KBM-7 (cell line): Measurements from ENCODE around the gene CD28.
"Not testable (repeated sequence)": the region's sequence is repeated elsewhere in the genome, so short reads cannot be mapped to it uniquely, and the experiment has no call there.

Experiments
- DNase-seq: peaks from one replicate; pipeline ENCODE4 v3.0.0-alpha.2; 2015
- in situ Hi-C: fragments of 300-500 bp; cut with MboI; formaldehyde crosslinking; loops from 2 replicates; pipeline ENCODE4 v1.14.3; 2020; ENCODE audit warnings: low sequenced_read_pairs, low pct_unique_long_range_greater_than_20kb, mixed read lengths

The CD28 gene

DNA sequence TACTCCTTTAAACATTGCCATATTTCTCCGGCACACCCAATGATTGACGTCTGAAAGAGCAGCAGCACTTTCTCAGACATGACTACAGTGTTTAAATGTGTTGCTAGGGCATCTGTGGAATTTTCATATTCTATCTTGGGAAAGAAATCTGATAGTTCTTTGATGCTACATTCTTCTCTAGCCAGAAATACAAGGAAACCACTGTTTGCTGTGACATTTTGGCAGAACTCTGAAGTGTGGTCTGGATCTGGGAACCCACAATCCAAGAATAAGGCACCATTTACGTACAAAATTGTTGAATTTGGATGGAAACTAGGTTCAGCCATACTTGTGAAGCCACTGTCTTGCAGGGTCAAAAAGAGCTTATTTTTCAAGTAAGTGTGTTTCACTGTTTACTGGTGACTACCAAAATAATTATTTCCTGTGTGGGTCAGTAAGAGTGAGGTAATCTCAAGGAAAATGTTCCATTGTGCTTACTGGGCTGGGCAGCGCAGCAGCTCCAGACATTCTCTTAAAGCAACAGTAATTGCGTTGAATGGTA is 21.3 kb upstream of the CD28 start:
- in situ Hi-C loops, result no loop called here
- no peak for DNase-seq

DNA sequence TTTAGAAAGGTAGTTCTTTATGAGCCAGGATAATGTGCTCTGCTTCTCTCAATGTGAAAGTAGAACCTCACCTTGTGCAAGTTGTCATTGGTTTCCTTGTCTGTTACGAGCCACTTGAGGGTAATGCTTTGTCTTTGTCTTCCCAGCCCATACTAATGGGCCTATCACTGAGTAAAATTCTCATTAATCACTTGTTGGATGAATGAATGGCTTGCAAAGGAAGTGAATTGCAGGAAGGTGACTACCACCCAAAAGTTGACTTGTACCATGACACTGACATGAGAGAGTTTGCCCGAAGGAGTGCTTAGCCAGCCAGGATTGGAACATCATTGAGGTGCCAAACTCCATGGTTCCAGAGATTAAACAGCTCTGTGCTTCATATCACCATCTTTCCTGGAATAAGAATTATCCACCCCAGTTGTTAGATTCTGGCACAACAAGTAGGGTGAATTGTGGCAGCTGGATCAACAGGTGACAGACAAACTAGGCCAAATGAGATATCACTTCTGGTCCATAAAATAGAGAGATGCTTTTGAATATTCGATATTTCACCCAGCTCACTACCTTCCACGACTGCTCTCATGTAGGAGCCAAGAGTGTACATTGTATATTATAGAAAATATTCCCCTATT is 20.5 kb upstream of the CD28 start:
- DNase-seq, result no peak
- in situ Hi-C loops, result no loop called here

- no peak for DNase-seq
Observed at GRCh38 chr2:203687165-203687564, 19.3 kb upstream of the CD28 start.

DNA sequence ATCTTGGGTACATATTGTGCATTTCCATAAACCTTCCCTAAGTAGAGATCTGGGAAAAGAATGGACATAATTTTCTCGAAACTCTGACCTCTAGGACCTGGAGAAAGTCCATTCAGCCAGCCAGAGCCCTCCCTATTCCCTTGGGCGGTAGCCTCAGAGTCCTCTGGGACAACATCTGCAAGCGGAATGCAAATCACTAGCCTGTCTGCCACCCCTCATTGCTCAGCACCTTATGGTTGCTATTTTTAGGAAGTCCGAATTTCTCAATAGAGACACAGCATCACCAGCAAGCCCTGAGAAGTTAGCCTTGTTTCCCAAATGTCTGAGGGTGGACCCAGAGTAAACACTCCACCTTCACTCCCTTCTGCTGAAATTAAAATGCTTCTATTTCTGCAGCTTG is 17.6 kb upstream of the CD28 start:
- DNase-seq, result no peak
- in situ Hi-C loops, result no loop called here

More at GRCh38 chr2:203687165-203687564, 19.3 kb upstream of the CD28 start:
- in situ Hi-C loops, result no loop called here

DNA sequence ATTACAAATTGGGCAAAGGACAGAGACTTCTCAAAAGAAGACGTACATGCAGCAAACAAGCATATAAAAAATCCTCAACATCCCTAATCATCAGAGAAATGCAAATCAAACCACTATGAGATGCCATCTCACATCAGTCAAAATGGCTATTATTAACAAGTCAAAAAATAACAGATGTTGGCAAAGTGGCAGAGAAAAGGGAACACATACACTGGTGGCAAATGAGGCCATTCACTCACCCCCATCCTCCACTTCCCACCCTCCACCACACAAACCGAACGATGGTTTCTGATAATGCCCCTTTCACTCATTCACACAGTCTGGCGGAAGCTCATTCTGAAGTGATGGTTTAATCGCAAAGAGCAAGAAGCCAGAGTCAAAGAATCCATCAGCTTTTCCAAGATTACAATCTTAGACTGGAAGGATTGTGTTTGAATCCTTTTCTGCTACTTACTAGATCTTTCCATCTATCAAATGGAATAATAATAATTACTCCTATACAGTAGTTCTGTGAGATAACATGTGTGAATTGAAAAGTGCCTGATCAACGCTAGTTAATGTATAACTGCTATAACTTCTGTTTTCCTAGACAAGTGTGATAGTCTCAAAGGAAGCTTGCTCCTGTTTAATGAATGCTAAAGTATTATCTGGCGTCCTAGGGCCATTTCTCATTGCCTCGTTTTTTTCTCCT is 16.9 kb upstream of the CD28 start:
- in situ Hi-C loops, result no loop called here

DNA sequence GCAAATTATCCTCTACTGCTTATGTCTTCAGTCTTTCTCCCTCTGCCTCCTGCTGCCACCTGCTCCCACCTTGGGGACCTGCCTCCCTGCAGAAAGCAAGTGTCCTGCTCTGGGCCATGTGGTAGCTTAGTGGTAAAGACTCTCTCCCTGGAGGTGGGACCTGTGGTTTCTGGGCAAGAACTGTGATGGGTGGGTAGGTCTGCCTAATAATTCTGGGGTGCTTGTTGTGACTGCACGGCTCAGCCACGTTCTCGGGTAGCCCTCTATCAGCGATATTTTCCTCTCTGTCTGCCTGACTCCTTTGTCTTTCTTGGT is 16.4 kb upstream of the CD28 start:
- no peak for DNase-seq
- in situ Hi-C loops, result no loop called here

More for the DNA sequence above, 16.9 kb upstream of the CD28 start:
- no peak for DNase-seq

- in situ Hi-C loops, result no loop called here
- DNase-seq, result no peak
Observed at GRCh38 chr2:203690441-203691047, 15.9 kb upstream of the CD28 start.

DNA sequence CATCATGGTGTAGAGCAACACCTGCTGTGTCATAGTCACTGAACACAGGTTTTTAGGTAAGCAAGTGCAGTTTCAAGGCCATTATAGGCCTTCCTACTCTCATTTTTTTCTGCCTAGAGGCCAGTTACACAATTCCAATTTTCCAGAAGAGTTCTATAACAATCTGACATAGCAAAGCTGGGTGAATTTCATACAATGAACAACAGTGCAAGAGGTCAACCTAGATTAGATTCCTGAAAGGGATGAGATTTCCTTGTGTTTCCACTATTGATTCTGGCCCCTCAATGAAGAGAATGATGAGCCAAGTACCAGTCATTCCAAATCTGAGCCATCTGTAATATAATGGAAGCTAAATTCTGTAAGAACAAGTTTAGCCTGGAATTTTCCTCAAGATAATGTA is 15.3 kb upstream of the CD28 start:
- in situ Hi-C loops, result no loop called here
- no peak for DNase-seq

GRCh38 chr2:203692031-203692710 is 14.3 kb upstream of the CD28 start:
- no peak for DNase-seq
- in situ Hi-C loops, result no loop called here

DNA sequence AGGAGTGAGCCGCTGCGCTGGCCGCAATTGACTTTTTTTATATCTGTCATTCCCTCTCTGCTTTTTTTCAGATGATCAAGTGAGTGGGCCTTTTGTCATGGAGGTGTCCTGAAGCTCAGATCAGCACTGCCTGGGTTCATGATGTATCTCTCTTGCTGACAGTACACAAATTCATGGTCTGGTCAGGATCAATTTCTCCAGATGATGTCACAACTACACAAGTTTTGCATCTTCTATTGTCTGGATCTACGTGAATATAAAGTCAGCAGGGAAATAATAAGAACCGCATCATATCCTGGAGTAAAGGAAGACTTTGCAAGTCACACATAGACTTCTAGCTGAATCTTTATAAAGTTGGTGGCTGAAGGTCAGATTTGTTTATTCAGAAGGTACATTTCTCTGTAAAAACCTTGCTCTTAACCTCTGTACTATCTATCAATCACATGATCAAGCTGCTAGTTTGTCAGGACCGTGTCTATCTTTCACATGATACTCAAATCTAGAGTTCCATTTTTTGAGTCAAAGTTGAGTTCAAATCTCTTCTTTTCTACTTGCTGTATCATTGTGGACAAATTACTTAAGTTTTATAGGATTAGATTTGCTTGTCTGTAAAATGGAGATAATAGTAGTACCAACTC is 13.1 kb upstream of the CD28 start:
- in situ Hi-C loops, result no loop called here
- no peak for DNase-seq

- in situ Hi-C loops, result no loop called here
- DNase-seq, result no peak
Observed at GRCh38 chr2:203694191-203694590, 12.2 kb upstream of the CD28 start.

DNA sequence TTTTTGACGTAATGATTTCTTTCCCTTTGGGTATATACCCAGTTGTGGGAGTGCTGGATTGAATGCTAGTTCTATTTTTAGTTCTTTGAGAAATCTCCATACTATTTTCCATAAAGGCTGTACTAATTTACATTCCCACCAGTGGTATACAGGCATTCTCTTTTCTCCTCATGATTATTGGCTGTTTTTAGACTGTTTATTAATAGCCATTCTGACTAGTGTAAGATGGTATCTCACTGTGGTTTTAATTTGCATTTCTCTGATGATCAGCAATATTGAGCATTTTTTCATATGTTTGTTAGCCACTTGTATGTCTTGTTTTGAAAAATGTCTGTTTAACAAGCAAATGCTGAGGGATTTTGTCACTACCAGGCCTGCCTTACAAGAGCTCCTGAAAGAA is 9.2 kb upstream of the CD28 start:
- in situ Hi-C loops, result no loop called here
- no peak for DNase-seq

GRCh38 chr2:203697763-203698162 is 8.7 kb upstream of the CD28 start:
- in situ Hi-C loops, DNase-seq: not testable (repeated sequence)

GRCh38 chr2:203698410-203698809 is 8.0 kb upstream of the CD28 start:
- DNase-seq, in situ Hi-C loops: not testable (repeated sequence)

DNA sequence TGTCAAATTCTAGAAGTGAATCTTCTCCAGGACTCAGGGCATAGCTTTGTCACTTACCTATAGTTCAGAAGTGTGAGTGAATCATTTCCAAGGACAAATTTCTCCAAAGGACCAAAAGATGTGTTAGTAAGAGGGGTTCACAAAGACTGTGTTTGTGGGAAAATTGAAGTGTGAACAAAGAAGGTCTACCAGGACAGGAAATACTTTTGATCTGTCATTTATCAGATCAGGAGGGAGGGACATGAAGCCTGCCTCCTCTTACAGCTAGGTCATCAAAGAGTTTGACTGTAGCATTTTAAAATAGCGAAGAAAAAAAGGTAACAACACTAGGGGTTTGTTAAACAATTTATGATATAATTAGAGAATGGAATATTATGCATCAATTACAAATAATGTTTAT is 2.0 kb upstream of the CD28 start:
- DNase-seq, result no peak
- in situ Hi-C loops, result no loop called here

GRCh38 chr2:203705178-203705577 is 1.3 kb upstream of the CD28 start:
- in situ Hi-C loops, result no loop called here
- DNase-seq, result no peak

GRCh38 chr2:203707530-203707929 is 1.1 kb downstream of the CD28 start:
- no peak for DNase-seq
- in situ Hi-C loops, result no loop called here

- no peak for DNase-seq
- in situ Hi-C loops, result no loop called here
Observed at GRCh38 chr2:203708846-203709396, 2.5 kb downstream of the CD28 start.

DNA sequence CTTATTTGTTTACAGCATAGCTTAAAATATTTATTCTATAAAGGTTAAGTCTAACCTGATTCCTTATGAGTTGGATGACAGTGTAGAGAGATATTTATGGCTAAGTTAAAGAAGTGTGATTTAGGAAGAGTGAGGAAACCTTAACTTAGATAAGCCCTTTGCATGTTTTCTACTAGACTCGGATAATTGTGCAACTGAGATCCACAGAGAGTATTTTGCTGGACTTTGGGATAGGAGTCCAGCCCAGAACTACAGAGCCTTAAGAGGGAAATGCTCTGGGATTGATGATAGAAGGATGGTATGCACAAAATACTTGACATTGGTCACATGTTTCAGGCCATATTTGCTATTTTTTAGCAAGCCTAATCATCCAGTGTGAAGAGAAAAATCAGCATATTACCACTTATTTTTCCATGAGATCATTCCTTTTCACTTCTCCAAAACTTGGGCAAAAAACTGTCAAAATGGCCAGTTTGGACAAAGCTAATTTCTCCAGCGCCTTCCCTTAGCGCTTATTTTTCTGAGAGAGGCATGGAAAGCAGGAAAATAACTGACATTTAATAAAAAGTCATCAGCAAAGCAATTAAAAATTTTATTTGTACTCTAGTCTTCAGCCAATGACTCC is 3.1 kb downstream of the CD28 start:
- in situ Hi-C loops, result no loop called here
- no peak for DNase-seq
